HG02588 (cell line): ENCODE results near the gene PDE2A.

Experiments used
- ATAC-seq: cut with Tn5 transposase; IDR thresholded peaks from one replicate; pipeline ENCODE4 v1.9.1; 2021; ENCODE audit warnings: mild to moderate bottlenecking, moderate library complexity; ENCODE audit not compliant: unreplicated experiment

Gene PDE2A

DNA sequence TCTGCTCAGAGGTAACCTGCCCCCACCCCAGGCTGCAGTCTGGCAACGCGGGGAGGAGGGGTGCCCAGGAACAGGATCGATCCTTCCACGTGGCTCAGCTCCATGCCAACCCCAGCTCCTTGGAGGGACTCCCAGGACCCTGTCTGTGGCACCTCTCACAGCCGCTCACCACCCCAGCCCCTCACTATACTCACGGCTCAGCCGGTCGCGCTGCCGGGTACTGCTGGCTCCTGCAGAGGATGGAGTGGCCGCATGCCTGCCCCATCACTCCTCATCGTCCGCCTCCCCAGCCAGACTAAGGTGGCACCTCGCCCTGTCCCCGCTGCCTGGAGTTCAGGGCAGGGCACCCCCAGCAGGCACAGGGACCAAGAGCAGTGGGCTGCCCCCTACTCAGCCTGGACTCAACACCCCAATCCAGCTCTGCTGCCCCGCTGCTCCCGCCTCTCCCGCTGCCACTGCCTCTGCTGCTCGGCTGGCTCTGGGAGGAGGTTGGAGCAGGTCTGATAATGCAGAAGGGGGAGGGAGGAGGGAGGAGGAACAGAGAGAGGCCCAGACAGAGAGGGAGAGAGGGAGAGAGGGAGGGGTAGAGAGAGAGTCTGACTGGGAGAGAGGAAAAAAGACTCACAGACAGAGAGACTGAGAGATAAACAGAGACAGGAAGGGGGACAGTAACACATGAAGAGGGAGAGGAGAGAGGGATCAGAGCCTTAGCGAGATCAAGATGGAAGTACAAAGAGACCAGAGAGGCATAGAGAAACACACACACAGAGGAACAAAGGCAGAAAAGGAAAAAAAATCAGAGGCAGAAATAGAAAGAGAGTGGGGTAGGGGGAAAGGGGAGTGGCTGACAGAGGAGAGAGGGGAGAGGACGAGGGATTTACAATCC lies at the start of gene PDE2A:
TSS of gene PDE2A (minus strand) at position 480 of the 886 bp plus-strand sequence. CDS start at position 265, 215 bp downstream.
- ATAC-seq, result no peak

DNA sequence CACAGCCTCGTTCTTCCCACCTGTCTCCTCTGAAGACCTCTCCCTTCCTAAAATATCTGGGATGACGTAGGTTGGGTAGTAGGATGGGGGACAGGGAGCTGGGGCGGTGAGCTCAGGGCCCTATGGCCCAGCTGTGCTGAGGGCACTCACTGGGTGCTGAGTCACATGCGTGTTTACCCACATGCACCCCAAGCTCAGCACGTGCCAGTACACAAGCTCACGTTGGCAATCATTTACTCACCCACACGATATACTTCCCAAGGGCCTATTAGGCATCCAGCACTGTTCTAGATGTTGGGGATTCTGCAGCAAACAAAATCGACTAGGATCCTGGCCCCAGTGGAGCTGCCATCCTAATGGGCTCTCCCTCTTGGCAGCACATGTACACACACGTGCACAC lies 49.3 kb upstream of the PDE2A start:
- no peak for ATAC-seq

DNA sequence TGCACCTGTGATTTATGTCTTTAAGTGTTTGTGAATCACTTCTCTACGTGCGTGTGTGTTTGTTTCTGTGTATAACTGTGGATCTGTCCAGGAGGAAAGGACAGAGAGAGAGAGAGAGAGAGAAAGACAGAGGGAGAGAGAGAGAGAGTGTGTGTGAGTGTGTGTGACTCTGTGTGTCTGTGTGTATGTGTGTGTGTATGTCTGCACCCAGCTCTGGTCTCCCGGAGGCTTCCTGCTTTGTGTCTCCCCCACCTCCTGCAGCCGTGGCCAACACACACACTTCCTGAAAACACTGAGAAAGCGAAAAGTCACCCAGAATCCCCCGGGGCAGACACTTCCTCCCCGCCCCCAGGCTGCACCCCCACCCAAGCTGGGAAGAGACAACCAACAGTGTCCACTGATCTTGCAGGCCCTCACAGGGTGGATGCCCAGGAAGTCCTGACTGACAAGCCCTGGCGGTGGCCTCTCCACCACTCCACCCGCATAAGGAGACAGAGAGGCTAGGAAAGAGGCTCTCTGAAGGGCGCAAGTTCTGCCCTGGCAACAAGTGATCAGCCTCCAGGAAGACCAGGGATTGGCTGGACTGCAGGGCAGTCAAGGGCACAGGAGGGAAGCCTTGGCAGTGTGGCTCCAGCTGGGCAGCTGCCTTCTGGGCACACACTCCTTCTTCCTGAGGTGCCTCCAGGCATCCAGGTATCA lies 48.0 kb upstream of the PDE2A start:
- peak; percentile 64 for ATAC-seq

DNA sequence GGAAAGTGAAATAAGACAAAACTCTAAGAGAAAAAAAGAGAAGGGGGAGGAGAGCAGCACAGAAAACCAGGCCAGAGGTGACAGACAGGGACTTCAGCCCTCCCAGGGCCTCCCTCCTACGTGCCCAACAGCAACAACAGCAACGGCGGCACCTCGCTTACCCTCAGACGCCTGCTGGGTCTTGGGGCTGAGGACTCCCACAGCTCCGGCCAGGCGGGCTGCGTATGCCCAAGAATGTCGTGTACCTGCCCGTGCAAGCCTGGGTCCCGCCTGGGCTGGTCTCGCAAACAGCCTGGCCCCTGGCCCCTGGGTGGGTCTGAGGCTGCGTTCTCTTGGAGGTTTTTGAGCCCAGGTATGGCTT lies 47.4 kb upstream of the PDE2A start:
- ATAC-seq, result no peak

DNA sequence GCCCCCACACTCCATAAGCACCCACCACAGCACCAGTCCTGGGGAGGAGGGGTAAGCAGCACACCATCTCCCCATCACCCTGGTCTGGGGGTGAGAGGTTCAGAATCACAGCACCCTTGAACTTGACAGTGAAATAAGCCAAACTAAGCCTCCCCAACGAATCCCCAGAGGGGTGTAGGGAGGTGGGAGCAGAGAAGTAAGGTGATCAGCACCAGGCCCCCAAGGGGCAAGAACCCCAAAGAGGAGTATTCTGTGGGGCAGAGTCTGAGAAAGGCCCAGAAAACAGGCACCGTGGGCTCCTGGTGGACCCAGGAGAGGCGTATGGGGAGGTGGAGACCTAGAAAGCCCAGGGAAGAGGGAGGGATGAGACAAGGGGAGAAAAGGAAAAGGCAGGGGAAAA lies 47.1 kb upstream of the PDE2A start:
- no peak for ATAC-seq

DNA sequence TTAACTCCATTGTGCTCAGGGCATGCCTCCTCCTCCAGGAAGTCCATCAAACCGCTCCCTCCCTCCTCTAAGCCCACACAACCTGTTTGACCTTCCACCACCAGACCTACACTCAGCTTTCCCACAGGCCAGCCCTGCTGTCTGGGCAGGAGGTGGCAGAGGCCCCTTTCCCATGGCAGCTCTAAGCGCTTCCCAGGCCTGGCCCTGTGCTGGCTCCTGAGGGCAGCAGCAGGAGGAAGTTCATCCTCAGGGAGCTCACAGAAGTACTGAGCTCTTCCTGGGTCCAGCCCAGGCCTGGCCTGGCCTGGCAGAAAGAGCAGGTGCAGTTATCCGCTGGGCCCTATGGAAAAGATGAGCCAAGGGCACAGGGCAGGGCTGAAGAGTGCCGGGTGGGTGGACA lies 46.6 kb upstream of the PDE2A start:
- no peak for ATAC-seq

DNA sequence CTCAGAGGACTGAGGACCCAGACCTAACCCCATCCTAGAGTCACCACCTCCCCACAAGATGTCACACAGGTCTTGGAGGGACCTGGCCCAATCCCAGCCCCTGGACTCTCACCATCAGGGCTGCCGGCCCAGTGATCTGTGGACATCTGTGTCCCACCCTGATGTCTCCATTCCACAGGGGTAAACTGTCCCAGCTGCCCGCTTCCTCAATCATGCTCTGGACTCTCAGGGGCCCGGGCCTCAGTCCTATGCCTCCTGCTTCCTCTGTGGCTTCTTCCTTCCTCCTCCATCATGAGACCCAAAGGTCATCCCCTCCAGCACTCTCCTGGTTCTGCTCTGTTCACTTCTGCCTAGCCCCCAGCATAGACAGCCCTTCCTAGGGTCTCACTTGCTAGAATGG lies 45.8 kb upstream of the PDE2A start:
- no peak for ATAC-seq

DNA sequence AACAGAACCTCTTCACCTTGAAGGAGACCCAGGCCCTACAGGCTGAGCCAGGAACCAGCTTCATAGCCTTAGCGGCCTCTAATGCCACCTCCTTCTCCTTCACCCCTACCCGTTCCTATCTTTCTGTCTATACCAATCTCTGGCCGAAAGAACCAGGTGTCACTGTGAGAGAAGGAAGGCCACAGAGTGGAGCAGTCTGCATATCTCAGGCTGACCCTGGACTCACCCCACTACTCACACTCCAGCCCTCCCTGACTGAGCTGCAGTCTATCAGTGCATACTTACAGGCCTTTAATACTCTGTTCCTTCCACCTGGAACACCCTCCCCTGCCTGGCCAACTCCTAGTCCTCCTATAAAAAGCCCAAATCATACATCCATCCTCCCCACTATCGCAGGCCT lies 45.3 kb upstream of the PDE2A start:
- no peak for ATAC-seq

DNA sequence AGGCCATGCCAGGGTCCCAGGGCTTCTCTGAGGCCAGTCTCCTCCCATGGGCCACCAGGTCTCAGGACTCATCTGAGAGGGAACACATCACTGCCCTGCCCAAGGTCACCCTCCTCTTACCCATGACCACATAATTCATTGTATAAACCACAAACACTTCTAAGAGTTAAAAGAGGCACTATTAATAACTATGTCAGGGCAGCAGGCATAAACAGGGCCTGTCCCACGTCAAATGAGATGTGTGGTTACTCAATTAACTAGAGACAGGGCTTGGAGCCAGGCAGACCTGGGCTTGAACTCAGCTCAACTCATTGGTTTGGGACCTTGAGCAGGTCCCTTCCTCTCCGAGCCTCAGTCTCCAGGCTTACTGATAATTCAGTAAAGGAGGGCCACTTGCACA lies 44.9 kb upstream of the PDE2A start:
- no peak for ATAC-seq

DNA sequence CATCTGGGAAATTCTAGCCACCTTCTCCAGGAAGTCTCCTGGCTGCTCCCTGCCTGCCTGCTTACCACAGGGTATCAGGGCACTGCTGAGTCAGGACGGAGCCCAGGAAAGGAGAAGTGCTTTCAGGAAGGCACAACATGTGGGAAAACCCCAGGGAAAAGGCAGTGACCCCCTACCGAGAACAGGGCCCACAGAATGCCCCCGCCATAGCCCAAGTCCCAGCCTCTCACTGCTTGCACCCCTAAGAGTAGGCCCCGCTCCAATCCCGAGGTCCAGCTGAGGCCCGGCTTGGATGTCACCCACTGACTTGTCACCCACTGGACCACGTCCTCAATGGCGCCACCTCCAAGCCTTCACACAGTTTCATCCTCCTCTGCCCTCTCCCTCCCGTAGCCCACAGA lies 43.9 kb upstream of the PDE2A start:
- ATAC-seq, result no peak

DNA sequence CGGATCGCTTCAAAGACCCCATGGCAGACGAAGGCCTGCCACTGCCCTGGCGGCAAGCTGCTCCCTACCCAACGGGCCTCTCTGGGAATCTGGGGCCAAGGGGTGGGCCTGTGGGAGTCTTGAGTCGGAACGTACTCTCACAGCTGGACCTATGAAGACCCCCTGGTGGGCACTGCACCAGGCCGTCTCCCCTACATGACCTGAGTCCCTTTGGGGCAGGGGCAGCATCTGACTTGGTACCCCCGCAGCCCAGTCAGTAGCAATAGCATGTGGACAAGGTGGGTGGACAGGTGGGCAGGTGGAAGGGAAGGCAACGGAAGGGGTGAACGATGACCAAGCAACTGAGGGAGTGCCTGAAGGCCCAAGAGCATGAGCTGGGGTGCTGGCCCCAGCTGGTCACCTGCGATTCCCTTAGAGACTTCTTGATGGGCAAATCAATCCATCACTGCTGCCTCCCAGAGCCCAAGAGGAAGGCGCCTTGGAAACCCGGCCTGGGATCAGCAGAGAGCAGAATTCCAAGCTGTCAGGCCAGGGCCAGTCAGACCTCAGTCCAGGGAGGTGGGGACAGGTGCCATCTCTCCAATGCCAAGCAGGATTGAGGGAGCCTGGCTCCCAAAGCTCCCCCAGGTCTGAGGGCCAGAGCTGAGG lies 42.7 kb upstream of the PDE2A start:
- ATAC-seq, result no peak

DNA sequence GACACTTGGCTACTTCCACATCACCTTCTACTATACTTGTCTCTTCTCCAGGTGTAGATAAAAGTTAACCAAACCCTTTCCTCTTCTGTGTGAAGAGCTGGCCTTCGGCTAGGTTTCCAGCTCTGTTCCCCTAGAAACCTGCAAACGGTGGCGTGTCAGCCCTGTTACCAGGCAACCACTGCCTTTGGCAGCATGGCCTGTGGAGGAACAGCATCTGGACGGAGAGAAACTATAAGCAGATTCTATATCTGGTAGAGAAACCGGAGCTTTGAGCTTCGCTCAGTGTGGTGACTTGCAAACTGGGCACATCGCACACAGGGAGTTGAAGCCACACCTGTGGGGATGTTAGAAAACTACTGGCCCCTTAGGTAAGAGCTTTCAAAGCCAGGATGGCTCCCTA lies 42.1 kb upstream of the PDE2A start:
- ATAC-seq, result no peak

DNA sequence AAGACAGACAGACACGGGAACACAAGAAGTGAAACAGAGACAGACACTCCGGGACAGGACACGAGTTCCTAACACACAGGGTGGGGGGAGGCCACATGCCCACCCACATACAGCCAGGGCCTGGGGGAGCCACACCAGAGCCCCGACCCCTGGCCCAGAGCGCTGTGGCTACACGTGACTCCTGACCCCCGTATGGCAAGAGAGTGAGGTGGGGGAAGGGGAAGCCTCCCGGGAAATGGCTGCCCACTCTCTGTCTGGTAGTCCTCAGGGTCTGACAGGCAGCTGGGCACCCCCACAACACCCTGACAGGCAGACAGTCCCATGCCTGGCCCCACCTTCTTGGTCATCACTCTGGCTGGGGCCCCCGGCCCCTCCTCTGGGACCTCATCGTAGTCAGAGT lies 38.6 kb upstream of the PDE2A start:
- no peak for ATAC-seq

DNA sequence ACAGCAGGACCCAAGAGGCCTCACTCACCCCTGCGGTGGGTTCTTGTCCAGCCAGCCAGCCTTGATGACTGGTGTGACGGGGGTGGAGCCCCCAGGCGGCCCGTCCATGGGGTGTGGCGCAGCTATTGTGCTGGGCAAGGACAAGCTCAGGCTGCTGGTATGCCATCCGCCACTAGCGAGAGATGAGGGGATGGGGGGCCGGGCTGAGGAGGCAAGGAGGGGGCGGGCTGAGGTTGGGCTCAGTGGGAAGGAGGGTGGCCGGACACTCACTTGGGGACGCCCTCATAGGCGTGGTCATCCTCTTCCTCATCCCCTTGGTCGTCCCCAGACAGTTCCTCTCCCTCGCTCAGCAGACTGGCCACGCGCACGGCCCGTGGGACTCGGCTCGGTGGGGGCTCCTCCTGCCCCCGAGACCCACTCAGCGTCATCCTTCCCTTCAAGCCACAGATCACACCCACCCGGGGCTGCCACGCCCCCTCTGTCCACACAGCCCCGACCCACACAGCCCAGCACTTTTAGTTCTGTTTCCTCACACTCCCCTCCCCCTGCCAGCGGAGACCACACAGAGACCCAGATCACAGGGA lies 38.0 kb upstream of the PDE2A start:
- ATAC-seq, result no peak

DNA sequence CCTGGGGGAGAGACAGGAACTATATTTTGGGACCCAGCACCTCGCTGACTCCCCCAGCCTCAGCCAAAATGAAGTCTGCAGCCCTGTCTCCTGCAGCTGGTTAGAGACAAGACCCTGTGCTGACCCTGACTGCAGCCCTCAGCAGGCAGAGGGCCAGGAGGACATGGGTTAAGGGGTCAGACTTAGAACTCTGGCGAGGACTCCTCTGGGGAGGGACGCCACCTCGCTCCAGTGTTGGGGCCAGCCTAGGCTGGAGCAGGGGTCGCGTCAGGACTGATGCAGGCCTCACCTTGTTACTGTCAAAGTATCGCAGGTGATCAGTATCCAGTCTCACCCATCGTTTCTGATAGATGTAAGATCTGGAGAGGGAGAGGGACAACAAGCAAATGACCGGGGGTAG lies 36.9 kb upstream of the PDE2A start:
- no peak for ATAC-seq

DNA sequence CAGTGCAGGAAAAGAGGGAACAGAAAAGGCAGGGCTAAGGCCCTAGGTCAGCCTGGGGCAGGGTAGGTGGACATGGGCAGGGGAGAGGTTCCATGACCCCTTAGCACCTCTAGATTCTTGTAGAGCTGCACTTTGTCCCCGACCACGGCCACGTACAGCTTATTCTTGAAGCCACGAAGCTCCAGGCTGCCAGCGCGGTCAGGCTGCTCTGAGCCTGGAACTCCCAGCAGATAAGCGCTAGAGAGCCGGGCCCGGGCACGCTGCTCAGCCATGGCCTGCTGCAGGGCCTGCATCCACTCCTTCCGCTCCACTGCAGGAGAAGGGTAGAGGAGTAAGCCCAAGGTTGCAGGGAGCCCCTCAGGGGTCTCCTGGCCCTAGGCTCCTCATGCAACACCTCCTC lies 36.1 kb upstream of the PDE2A start:
- no peak for ATAC-seq

DNA sequence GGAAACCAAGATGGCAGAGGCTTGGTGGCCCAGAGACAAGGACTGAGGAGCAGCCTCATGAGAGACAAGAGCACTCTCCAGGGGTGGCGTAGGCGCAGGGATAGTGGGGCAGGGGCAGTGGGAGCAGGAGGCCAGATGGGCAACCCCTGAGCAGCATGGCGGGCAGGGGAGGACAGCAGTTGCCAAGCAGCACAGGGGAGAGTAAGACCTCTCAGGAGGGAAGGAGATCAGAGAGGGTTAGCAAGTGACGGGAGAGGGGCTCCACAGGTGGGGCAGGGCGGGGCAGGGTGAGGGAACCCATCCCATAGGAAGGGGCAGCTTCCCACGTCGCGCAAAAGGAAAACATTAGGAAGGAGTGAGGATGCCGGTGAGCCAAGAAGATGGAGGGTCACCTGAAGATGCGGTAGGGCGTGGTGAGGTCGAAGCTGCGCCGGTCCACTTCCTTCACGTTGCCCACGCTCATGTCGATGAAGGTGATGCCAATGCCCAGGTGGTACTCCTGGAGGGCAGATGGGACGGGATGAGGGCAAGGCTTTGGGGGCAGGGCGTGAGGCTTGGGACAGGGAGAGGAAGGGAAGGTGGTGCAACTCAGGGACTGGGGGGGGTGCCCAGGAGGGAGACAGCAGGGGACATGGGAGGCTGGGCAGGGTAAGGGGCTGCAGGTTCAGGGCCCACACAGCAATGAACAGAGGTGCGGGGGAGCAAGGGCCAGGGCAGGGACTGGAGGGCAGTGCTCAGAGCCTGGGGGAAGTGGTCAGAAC lies 35.4 kb upstream of the PDE2A start:
- no peak for ATAC-seq

DNA sequence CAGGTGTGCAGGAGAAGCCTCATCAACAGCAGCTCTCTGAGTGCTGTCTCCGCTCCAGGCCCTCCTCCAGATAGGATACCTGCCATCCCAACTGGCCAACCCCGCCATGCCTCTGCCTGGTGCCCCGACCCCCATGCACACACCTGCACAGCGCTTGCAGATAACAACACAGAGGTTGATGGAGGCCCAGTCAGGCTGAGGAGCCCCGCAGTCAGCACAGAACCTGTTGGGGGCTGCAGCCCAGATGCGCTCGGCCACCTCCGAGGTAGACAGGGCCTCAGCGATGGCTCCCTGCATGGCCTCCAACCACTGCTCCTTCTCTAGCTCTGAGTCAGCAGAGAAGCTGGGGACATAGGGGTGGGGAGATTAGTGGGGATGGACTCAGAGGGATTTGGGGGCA lies 32.8 kb upstream of the PDE2A start:
- ATAC-seq, result no peak

DNA sequence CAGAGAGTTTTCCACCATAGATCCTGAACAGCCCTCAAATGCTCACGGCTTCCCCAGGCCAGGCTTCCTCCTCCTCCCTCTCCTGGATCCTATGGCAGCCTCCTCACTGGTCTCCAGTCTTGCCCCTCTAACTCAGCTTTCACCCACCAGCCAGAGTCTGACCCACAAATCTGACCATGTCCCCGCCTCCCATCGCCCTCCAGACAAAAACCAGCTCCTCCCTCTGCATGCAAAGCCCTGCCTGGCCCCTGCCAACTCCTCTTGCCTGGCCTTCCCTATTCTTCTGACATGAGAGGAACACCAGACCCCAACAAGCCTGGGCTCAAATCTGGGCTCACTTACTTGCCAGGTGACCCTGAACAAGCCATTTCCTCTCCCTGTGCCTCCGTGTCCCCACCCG lies 32.4 kb upstream of the PDE2A start:
- no peak for ATAC-seq

DNA sequence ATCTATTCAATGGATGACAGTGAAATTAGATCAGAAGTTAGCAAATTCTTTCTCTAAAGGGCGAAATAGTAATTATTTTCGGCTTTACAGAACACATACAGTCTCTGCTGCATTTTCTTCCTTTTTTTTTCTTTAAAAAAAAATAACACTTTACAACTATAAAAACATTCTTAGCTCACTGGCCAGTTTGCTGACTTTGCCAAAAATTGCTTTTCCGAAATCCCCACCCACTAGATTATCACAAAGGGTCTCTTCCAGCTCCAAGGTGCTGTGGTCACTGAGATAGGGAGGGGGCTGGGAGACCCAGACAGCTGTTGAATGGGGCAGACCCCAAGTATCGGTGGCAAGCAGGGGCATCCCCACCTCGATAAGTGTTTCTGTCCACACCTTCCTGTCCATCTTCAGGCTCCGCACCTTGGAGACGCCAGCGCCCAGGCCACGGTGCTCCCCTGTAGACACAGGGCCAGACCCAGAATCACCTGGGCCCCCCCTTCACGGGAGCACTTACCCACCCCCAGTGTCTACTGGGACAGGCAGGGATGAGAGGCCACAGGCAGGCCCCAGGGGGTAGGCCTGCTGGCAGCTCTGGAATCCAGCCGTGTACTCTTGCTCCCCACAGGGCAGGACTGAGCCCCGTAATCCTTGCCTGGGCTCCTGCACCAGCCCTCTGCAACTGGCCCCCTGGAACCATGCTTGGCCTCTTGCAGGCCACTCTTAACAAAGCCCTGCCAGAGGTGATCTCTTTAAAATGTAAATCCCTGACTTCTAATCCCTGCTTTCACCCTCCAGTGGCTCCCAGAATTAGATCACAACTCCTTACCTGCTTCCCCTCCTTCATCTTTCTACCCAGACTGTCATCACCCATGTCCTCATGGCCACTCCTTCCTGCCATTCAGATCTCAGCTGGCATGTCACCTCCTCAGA lies 31.5 kb upstream of the PDE2A start:
- ATAC-seq, result no peak
